ENCODE data around the gene XIRP2. TPM values are rescaled to one million over a fixed set of nuclear protein-coding genes. Genes with fewer than 3 reads are reported as not detected.

XIRP2 gene
- total RNA-seq, 1 experiment from 2014 or later = not detected

DNA sequence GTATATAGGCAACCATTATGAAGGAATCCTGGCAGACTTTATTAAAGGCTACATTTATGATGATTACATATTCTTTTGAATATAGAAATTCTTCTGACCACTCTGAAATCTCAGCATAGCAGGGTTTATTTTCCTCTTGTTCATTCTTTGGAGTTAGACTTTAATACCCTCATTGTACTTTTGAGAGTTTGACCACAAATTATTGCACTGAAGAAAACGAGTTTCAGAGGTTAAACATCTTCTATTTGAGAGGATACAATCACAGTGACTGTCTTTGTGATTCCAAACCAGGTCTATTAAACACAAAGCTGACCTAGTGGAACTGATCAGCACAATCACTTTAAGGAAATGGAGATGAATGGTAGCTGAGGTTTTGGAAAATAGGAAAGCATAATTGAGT lies 71.3 kb downstream of the XIRP2 start:
- no peak overlapping the region for H3K27ac ChIP-seq (ENCODE audit: low read depth, low read length)
- H3K27me3 ChIP-seq (ENCODE audit: insufficient read depth, low read length) = no peaks in the 10 kb centered on the region
- H3K9me2 ChIP-seq (ENCODE audit: insufficient read depth) = no peaks in the 10 kb centered on the region
- ChIA-PET POLR2A (no interaction called here), CTCF (no interaction called here), RAD21 (ENCODE audit: low non-redundant PET in 1 of 2, low total read pairs in 2 of 2, uncharacterized antibody in 2 of 2, unreplicated experiment in 2 of 2) (no interaction called here)
- no TSS peak for BruUV-seq (replicated peaks)
- no peak overlapping the region for H3K9ac ChIP-seq (ENCODE audit: low read length)
- H3K36me3 ChIP-seq (ENCODE audit: control insufficient read depth in 1 of 2, insufficient read depth in 2 of 2, low read length in 2 of 2) = no peaks in the 10 kb centered on the region
- H3K4me1 ChIP-seq (ENCODE audit: control insufficient read depth in 1 of 2, insufficient read depth in 2 of 2, low read length in 2 of 2) = no peaks in the 10 kb centered on the region
- H2AFZ ChIP-seq (ENCODE audit: low read depth, low read length, poor library complexity, severe bottlenecking) = no peak overlapping the region
- H3K4me3 ChIP-seq (replicated peaks in 1 of 2; ENCODE audit: low read depth in 1 of 2, low read length in 2 of 2) = no peak overlapping the region
- peaks cover 0 to 4% of the 10 kb centered on the region in 2 experiments; a peak in 2 of 4 replicates for H3K9me3 ChIP-seq (ENCODE audit: control insufficient read depth in 1 of 2, insufficient read depth in 1 of 2, low read depth in 1 of 2, low read length in 2 of 2)
- no peak for ATAC-seq
- TF ChIP-seq POLR2AphosphoS5 (IDR thresholded peaks at IDR 0.05; ENCODE audit: low read depth, low read length) (no peak), TCF7L2 (IDR thresholded peaks at IDR 0.05; ENCODE audit: borderline replicate concordance, extremely low read depth, insufficient read depth, insufficient read length) (no peak), CBX3 (IDR thresholded peaks at IDR 0.05; ENCODE audit: low read depth) (no peak), ZFX (IDR thresholded peaks at IDR 0.05) (no peak), ELF1 (IDR thresholded peaks at IDR 0.05; ENCODE audit: borderline replicate concordance, low read depth) (no peak), YY1 (IDR thresholded peaks at IDR 0.05; ENCODE audit: extremely low read depth, insufficient replicate concordance, low read depth, low read length) (no peak)
- H4K20me1 ChIP-seq (ENCODE audit: insufficient read depth) = no peaks in the 10 kb centered on the region
- intact Hi-C loops (cut with micrococcal nuclease) = no loop called here
- no peak overlapping the region for H3K4me2 ChIP-seq (ENCODE audit: low read length)
- DNase-seq (ENCODE audit: low read depth, low spot score) = no peak
- H3K79me2 ChIP-seq (ENCODE audit: insufficient read depth, low read length) = no peaks in the 10 kb centered on the region

DNA sequence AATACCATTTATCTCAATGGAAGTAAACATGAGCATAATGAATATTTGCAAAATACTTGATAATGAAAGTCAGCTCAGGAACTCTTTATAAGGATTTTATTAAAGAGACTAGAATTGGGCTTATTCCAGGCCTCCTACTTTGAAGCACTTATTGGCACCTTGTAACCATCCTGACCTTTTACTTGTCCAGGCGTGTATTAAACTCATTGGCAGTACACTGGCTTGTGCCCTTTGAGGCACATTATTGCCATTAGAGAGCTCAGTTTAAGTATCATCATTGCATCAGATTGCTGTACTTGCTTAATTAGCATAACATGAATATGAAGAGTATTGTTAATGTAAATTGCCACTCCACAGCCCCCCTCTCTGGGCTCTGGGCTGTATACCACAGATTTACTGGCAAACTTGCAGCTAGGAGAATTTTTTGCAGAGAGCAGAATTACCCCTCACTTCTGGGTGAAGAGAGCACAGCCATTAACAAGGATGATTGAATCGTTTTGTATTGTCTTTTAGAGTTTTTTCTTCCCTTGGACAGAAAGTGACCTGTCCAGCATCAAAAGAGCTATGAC lies 72.5 kb downstream of the XIRP2 start:
- TF ChIP-seq CBX3 (IDR thresholded peaks at IDR 0.05; ENCODE audit: low read depth) (no peak), TCF7L2 (IDR thresholded peaks at IDR 0.05; ENCODE audit: borderline replicate concordance, extremely low read depth, insufficient read depth, insufficient read length) (no peak), SP1 (IDR thresholded peaks at IDR 0.05; ENCODE audit: low read depth) (no peak)
- TF ChIP-seq, protein P1, sequence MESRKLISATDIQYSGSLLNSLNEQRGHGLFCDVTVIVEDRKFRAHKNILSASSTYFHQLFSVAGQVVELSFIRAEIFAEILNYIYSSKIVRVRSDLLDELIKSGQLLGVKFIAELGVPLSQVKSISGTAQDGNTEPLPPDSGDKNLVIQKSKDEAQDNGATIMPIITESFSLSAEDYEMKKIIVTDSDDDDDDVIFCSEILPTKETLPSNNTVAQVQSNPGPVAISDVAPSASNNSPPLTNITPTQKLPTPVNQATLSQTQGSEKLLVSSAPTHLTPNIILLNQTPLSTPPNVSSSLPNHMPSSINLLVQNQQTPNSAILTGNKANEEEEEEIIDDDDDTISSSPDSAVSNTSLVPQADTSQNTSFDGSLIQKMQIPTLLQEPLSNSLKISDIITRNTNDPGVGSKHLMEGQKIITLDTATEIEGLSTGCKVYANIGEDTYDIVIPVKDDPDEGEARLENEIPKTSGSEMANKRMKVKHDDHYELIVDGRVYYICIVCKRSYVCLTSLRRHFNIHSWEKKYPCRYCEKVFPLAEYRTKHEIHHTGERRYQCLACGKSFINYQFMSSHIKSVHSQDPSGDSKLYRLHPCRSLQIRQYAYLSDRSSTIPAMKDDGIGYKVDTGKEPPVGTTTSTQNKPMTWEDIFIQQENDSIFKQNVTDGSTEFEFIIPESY (IDR thresholded peaks at IDR 0.05; ENCODE audit: extremely low read depth, insufficient replicate concordance, low read length) = no peak
- TF ChIP-seq, protein P2, sequence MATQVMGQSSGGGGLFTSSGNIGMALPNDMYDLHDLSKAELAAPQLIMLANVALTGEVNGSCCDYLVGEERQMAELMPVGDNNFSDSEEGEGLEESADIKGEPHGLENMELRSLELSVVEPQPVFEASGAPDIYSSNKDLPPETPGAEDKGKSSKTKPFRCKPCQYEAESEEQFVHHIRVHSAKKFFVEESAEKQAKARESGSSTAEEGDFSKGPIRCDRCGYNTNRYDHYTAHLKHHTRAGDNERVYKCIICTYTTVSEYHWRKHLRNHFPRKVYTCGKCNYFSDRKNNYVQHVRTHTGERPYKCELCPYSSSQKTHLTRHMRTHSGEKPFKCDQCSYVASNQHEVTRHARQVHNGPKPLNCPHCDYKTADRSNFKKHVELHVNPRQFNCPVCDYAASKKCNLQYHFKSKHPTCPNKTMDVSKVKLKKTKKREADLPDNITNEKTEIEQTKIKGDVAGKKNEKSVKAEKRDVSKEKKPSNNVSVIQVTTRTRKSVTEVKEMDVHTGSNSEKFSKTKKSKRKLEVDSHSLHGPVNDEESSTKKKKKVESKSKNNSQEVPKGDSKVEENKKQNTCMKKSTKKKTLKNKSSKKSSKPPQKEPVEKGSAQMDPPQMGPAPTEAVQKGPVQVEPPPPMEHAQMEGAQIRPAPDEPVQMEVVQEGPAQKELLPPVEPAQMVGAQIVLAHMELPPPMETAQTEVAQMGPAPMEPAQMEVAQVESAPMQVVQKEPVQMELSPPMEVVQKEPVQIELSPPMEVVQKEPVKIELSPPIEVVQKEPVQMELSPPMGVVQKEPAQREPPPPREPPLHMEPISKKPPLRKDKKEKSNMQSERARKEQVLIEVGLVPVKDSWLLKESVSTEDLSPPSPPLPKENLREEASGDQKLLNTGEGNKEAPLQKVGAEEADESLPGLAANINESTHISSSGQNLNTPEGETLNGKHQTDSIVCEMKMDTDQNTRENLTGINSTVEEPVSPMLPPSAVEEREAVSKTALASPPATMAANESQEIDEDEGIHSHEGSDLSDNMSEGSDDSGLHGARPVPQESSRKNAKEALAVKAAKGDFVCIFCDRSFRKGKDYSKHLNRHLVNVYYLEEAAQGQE (IDR thresholded peaks at IDR 0.05; ENCODE audit: low read depth) = no peak
- TF ChIP-seq, protein P3, sequence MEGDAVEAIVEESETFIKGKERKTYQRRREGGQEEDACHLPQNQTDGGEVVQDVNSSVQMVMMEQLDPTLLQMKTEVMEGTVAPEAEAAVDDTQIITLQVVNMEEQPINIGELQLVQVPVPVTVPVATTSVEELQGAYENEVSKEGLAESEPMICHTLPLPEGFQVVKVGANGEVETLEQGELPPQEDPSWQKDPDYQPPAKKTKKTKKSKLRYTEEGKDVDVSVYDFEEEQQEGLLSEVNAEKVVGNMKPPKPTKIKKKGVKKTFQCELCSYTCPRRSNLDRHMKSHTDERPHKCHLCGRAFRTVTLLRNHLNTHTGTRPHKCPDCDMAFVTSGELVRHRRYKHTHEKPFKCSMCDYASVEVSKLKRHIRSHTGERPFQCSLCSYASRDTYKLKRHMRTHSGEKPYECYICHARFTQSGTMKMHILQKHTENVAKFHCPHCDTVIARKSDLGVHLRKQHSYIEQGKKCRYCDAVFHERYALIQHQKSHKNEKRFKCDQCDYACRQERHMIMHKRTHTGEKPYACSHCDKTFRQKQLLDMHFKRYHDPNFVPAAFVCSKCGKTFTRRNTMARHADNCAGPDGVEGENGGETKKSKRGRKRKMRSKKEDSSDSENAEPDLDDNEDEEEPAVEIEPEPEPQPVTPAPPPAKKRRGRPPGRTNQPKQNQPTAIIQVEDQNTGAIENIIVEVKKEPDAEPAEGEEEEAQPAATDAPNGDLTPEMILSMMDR (IDR thresholded peaks at IDR 0.05 in 2 of 3, conservative IDR thresholded peaks at IDR 0.05 in 1 of 3; ENCODE audit: borderline replicate concordance in 1 of 3, insufficient read depth in 1 of 3, low read depth in 2 of 3, low read length in 2 of 3) = no peak
- ChIA-PET RAD21 (ENCODE audit: low non-redundant PET in 1 of 2, low total read pairs in 2 of 2, uncharacterized antibody in 2 of 2, unreplicated experiment in 2 of 2) (no interaction called here), CTCF (no interaction called here), POLR2A (no interaction called here)
- Histone ChIP-seq H3K27ac (ENCODE audit: low read depth, low read length) (no peak overlapping the region), H3K4me3 (replicated peaks in 1 of 2; ENCODE audit: low read depth in 1 of 2, low read length in 2 of 2) (no peak overlapping the region), H3K9me2 (ENCODE audit: insufficient read depth) (no peaks in the 10 kb centered on the region), H3K36me3 (ENCODE audit: control insufficient read depth in 1 of 2, insufficient read depth in 2 of 2, low read length in 2 of 2) (no peaks in the 10 kb centered on the region), H3K4me2 (ENCODE audit: low read length) (no peak overlapping the region), H3K4me1 (ENCODE audit: control insufficient read depth in 1 of 2, insufficient read depth in 2 of 2, low read length in 2 of 2) (no peaks in the 10 kb centered on the region), H2AFZ (ENCODE audit: low read depth, low read length, poor library complexity, severe bottlenecking) (no peak overlapping the region), H4K20me1 (ENCODE audit: insufficient read depth) (no peaks in the 10 kb centered on the region; the same call in 1 of the 2 replicates), H3K9ac (ENCODE audit: low read length) (no peak overlapping the region), H3K79me2 (ENCODE audit: insufficient read depth, low read length) (no peaks in the 10 kb centered on the region), H3K27me3 (ENCODE audit: insufficient read depth, low read length) (no peaks in the 10 kb centered on the region), H3K9me3 (ENCODE audit: control insufficient read depth in 1 of 2, insufficient read depth in 1 of 2, low read depth in 1 of 2, low read length in 2 of 2) (peaks cover 0 to 4% of the 10 kb centered on the region in 2 experiments; a peak in 2 of 4 replicates)
- no peak for ATAC-seq
- no TSS peak for BruUV-seq (replicated peaks)
- intact Hi-C loops (cut with micrococcal nuclease) = loop anchor here (10.0 kb wide), 1 partner anchor 64 kb away; no protein-coding TSS in a partner anchor
- no peak for DNase-seq (ENCODE audit: low read depth, low spot score)
